ENCODE measurements around the gene KCNJ16.

The KCNJ16 gene

GRCh38 chr17:70070305-70071027 lies 4.6 kb upstream of the KCNJ16 start:
- DNase-seq: no peak

- DNase-seq: no peak
Observed at GRCh38 chr17:70071127-70071526, 3.9 kb upstream of the KCNJ16 start.

- no peak for DNase-seq
Observed at GRCh38 chr17:70071620-70072019, 3.4 kb upstream of the KCNJ16 start.

GRCh38 chr17:70072546-70073309 lies 2.3 kb upstream of the KCNJ16 start:
- peak in 9 of 56 donors; percentile 1 to 20 (median 3) for DNase-seq

GRCh38 chr17:70073310-70073709 lies 1.7 kb upstream of the KCNJ16 start:
- no peak for DNase-seq

- no peak for DNase-seq
Observed at GRCh38 chr17:70073799-70074198, 1.2 kb upstream of the KCNJ16 start.

GRCh38 chr17:70074236-70074830 lies 692 bp upstream of the KCNJ16 start:
- peak in 1 of 56 donors; percentile 4 for DNase-seq

GRCh38 chr17:70076189-70076588 lies 1.2 kb downstream of the KCNJ16 start:
- no peak for DNase-seq

GRCh38 chr17:70076831-70077230 lies 1.8 kb downstream of the KCNJ16 start:
- DNase-seq: no peak

- no peak for DNase-seq
Observed at GRCh38 chr17:70078549-70078948, 3.5 kb downstream of the KCNJ16 start.

GRCh38 chr17:70078994-70079531 lies 4.0 kb downstream of the KCNJ16 start:
- DNase-seq: no peak

- DNase-seq: no peak
Observed at GRCh38 chr17:70080541-70081347, 5.7 kb downstream of the KCNJ16 start.

GRCh38 chr17:70081885-70082284 lies 6.9 kb downstream of the KCNJ16 start:
- no peak for DNase-seq

GRCh38 chr17:70084476-70084875 lies 9.5 kb downstream of the KCNJ16 start:
- DNase-seq: no peak

GRCh38 chr17:70086516-70086915 lies 11.5 kb downstream of the KCNJ16 start:
- DNase-seq: no peak

GRCh38 chr17:70089513-70090148 lies 14.6 kb downstream of the KCNJ16 start:
- no peak for DNase-seq

GRCh38 chr17:70091005-70091568 lies 16.1 kb downstream of the KCNJ16 start:
- DNase-seq: no peak

GRCh38 chr17:70091696-70092095 lies 16.7 kb downstream of the KCNJ16 start:
- no peak for DNase-seq

GRCh38 chr17:70093163-70093562 lies 18.1 kb downstream of the KCNJ16 start:
- no peak for DNase-seq

- DNase-seq: no peak
Observed at GRCh38 chr17:70095455-70095854, 20.4 kb downstream of the KCNJ16 start.
